GM08714 (cell line): Measurements from ENCODE around the gene ELFN2.

Source experiments
- H3K4me3 ChIP-seq: fragments of 200-500 bp; sonication (Bioruptor generic); 2 replicates; pipeline ENCODE4 v1.5.1; 2014; ENCODE audit warnings: mild to moderate bottlenecking, low read length, inconsistent platforms
- ZNF274 ChIP-seq: IDR thresholded peaks from 2 replicates; pipeline ENCODE4 v1.6.1; 2012; ENCODE audit warnings: mild to moderate bottlenecking, low read depth, low read length

ELFN2 gene

DNA sequence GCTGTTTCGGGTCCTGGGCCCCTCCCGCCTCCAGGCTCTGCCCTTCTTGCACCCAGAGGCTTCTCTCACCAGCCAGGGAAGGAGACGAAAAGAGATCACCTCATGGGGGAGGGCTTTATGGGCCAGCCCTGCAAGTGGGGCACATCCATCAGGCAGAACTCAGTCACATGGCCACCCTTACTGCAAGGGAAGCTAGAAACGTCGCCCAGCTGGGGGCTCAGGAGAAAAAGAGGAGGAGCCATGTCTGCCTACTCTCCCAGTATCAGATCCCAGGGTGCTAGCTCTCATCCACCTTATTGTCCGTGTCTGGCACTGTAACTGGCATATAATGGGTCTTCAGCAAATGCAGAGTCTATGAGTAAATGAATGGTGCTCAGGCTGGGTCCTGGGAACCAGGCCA is 34.7 kb upstream of the ELFN2 start:
- TF ChIP-seq ZNF274: no peak
- H3K4me3 ChIP-seq: no peak overlapping the region

DNA sequence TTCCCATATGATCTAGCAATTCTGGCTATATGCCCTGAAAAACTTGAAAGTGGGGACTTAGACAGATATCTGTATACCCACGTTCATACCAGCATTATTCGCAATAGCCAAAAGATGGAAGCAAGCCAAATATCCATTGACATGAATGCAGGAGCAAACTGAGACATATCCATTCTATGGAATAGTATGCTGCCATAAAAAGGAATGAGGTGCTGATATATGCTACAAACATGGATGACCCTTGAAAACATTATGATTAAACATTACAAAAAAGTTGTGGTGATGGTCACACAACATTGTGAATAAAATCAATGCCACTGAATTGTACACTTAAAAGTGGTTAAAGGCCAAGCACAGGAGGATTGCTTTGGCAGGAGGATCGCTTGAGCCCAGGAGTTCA is 33.4 kb upstream of the ELFN2 start:
- no peak for TF ChIP-seq ZNF274
- no peak overlapping the region for H3K4me3 ChIP-seq

DNA sequence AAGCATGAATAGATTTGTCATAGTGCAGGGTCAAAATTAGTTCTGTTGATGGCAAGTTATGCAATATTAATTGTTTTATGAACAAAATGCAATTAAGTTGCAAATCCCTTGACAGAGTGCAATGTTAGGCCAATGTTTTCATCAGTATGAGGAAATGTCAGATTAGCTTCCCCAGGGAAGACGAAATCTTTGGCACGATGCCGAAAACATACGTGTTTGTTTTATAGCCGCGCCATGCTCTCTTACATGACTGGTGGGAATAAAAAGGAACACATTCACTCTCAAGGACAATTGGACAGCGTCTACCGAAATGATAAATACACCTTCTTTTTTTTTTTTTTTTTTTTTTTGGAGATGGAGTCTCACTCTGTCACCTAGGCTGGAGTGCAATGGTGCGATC is 31.9 kb upstream of the ELFN2 start:
- TF ChIP-seq ZNF274: no peak

DNA sequence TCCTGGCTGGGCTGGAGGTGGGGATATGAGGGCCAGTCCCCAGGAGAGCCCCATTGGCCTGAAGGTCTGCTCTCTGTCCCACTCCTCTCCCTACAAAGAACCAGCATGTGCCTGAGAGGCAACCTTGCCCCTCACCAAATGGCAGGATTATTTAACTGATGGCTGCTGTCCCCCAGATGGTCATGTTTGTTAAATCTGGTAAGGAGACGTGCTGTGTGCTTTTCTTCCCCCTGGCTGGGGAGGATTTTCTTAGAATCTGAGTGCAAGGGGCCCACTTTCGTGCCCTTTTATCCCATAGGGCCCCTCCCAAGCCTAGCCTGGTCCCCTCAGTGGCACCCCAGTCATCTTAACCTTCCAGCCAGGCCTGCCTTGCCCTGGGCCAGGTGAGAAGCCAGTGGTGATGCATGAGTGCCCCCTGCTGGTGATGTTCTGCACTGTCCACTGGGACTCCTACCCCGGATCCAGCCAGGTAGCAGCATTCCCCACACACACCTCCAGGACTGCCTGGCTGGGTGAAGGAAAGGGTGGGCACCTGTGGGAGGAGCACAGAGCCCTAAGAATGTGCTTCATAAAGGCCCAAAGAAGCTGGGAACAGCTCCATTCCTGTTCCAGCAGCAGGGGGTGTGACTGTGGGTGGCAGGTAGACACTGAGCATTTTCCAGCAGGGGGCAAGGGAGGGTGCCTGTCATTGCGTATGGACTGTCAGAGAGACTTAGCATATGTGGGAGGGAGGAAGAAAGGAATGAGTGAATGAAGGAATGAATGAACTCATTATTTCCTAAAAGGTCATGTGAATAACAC is 30.0 kb upstream of the ELFN2 start:
- no peak for TF ChIP-seq ZNF274

More for the DNA sequence above, 31.9 kb upstream of the ELFN2 start:
- no peak overlapping the region for H3K4me3 ChIP-seq

DNA sequence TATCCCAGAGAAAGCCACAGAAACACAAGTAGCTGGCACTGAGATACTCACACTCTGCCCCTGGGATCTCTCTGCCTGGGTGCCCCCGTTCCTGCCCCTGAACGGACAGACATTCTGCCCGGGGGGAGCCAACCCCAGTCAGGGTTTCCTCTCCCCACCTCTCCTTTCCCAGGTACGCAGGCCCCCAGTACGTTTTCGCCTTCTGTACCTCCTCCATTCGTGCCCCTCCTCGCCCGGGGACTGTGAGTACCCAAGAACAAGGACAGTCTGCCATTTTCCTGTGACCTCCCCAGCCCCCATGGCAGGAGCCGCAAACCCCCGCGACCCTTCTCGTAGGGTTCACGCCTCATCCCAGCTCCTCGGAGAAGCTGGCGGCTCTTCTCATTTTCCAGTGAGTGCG is 29.1 kb upstream of the ELFN2 start:
- TF ChIP-seq ZNF274: no peak

More for the DNA sequence above, 30.0 kb upstream of the ELFN2 start:
- no peak overlapping the region for H3K4me3 ChIP-seq

DNA sequence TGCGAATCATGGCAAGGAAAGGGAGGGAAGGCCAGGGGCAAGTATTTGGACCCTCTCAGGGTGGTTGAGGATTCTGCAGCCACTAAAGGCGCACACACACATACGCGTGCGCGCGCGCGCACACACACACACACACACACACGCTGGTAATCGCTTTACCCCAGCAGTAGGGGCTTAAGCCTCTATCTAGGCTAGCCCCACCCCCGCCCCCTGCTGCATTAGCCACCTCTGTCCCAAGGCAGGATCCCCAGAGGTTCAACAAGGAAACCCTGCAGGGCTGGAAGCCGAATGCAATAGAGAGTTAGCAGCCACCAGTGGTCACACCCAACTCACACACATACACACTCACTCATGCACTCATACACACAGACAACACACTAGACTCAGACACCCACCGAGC is 28.6 kb upstream of the ELFN2 start:
- H3K4me3 ChIP-seq: no peak overlapping the region
- TF ChIP-seq ZNF274: no peak

More for the DNA sequence above, 29.1 kb upstream of the ELFN2 start:
- no peak overlapping the region for H3K4me3 ChIP-seq

DNA sequence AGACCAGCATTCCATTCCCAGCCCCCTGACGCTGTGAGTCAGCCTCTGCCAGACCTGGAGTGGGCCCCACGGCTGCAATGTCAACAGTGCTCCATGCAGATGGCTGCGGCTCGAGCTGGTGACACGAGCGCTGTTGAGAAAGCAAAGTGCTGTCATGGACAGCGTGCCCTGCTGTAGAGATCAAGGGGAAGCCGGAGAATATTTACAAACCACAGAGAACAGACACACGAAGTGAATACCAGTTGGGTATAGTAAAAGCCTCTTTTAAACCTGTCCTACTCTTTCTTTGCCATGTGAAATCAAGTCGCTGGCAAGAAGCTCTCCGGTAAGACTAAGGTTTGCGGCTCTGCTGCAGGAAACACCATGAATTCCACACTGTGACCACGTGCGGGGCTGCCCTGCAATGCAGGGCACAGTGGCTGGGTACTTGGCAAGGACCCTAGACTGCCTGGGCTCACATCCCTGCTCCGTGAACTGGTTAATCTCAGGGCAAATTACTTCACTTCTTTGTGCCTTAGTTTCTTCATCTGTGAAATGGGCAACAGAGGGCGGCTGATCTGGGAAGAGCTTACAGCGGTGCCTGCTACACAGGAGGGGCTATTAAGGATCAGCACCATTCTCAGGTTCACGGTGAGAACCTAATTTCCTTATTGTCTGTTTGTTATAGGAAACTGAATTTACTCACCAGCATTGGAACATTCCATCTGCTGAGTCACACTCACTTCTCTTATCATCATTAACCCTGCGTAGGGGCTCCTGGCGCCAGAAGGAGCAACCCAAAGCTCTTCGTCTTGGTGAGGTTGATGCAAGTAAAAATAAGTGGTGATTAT is 27.8 kb upstream of the ELFN2 start:
- H3K4me3 ChIP-seq: no peak overlapping the region
- no peak for TF ChIP-seq ZNF274

DNA sequence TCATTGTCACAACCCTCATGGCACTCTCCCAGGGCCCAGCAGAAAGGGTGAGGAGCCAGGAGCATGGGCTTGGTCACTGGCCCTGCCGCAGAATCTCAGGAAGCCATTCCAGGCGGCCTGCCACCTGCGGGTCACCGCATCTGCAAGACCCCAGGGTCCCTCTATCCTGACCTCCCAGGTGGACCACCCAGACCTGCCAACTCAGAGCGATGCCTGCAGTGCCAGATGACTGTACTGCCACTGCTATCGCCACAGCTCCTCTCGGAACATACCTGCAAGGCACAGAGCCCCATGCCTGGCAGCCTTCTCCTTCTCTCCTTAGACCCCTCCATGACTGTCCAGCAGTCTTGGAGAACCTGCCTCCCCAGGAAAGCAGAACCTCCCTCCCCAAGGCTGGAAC is 26.4 kb upstream of the ELFN2 start:
- no peak overlapping the region for H3K4me3 ChIP-seq
- no peak for TF ChIP-seq ZNF274

DNA sequence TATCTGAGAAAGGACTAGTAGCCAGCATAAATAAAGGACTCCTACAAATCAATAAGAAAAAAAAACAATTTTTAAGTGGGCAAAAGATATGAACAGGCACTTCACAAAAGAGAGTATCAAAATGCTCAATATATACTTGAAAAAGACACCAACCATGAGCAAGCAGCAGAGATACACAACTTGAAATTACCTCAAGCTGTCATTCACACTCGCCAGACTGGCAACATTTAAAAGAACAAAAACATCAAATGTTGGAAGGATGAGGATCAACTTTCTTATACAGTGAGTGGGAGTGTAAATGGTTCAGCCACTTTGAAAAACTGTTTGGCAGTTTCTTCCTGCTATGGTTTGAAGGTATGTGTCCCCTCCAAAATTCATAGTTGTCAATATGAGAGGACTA is 23.9 kb upstream of the ELFN2 start:
- no peak overlapping the region for H3K4me3 ChIP-seq
- TF ChIP-seq ZNF274: no peak

DNA sequence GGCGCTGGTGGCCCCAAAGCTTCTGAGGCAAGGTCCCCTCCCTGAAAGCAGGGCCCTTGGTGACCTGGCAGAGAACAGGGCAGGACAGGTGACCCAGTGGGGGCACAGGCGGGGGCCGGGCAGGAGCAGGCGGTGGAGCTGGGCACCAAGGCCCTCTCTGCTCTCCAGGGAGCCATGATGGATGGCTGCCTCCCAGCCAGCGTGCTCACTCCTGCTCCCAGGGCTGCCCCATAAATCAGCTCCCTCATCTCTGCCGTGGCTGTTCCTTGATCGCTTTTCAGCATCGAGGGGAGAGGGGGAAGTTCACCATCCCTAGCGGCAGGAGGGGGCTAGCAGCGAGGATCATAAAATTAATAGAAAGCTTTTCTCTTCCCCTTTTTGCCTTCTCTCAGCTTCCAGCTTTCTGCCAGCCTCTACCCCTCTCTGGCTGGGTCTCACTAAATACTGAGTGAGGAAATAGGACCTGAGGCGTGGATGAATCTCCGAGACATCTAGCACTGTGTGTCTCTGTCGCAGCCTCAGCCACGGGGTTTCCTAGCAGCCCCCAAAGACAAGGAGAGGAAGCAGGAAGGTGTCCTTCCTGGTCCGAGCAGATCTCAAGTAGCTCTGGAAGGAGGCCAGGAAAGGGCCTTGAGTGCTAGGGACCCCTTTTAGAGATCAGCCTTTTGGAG is 22.2 kb upstream of the ELFN2 start:
- no peak overlapping the region for H3K4me3 ChIP-seq
- no peak for TF ChIP-seq ZNF274

DNA sequence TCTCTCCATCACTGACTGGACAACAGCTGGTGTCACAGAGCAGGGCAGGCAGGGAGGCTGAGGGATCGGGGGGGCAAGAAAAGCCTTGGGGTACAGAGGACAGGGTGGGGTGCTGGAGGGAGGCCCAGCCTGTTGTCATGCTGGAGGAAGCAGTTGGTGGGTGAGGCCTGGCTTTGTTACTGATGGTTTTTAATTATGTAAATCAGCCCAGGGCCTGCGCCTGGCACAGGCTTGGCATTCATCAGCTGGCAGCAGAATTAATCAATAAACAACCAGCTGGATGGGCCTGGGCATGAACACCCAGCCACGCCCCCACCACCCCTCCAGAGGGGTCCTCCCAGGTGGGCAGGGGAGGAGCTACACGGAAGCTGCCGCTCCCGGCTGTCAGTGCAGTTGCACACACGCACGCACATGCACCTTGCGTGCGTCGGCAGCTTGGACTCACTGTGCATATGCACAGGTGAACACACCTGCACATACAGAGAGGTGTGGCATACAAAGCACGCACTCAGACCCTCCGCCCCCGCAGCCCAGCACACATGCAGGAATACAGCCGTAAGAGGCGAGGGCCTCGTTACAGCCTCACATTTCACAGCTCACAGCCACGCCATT is 21.3 kb upstream of the ELFN2 start:
- H3K4me3 ChIP-seq: no peak overlapping the region
- TF ChIP-seq ZNF274: no peak

DNA sequence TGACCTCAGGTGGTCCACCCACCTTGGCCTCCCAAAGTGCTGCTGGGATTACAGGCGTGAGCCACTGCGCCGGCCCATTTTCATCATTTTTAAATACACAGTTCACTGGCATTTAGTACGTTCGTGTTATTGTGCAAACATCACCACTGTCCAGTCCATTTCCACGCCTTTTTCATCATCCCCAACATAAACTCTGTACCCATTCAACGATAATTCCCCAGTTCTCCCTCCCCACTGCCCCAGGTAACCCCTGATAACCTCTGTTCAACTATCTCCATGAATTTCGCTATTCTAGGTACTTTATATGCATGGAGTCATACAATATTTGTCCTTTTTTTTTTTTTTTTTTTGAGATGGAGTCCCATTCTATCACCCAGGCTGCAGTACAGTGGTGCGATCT is 18.2 kb upstream of the ELFN2 start:
- H3K4me3 ChIP-seq: no peak overlapping the region
- no peak for TF ChIP-seq ZNF274

DNA sequence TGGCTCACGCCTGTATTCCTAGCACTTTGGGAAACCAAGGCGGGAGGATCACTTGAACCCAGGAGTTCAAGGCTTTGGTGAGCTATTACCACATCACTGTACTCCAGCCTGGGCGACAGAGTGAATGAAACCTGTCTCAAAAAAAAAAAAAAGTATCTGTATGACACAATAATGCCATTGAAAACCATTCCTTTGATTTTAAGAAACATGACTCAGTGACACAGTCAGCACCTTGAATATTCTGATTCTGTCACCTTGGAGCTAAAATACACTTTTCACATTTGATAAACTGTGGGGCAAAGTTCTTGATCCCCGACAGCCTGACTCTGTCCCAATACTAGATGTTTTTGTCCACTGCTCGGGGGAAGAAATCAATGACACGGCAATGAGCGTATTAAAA is 16.7 kb upstream of the ELFN2 start:
- no peak overlapping the region for H3K4me3 ChIP-seq
- no peak for TF ChIP-seq ZNF274

DNA sequence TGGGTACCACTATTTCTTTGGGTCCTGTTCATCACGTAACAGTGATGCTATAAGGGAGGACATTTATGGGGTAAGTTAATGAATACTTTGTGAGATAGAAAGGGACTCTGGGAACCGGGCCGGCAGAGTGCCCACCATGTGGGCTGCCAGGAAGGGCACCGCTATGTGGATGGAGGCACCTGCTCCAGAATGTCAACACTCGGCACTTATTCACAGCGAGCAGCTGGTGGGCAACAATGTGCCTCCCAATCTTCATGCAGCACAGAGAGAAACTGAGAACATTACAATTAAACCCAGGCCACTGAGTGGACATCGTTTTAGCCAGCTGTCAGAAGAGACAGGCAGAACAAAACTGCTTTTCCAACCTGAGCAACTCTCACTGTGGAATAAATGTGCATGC is 15.8 kb upstream of the ELFN2 start:
- TF ChIP-seq ZNF274: no peak
- H3K4me3 ChIP-seq: no peak overlapping the region
